GM21786 (cell line): ENCODE results near the gene LRMDA.

Source experiments
- ATAC-seq: cut with Tn5 transposase; IDR thresholded peaks from one replicate; pipeline ENCODE4 v1.9.1; 2021; ENCODE audit not compliant: unreplicated experiment

LRMDA gene

GRCh38 chr10:76002262-76002854, 570.9 kb downstream of the LRMDA start:
- ATAC-seq, result no peak

- no peak for ATAC-seq
Observed at GRCh38 chr10:76007667-76008181, 576.3 kb downstream of the LRMDA start.

- ATAC-seq, result no peak
Observed at GRCh38 chr10:76009531-76009930, 578.1 kb downstream of the LRMDA start.

GRCh38 chr10:76010703-76011102, 579.3 kb downstream of the LRMDA start:
- ATAC-seq, result no peak

GRCh38 chr10:76012716-76013327, 581.4 kb downstream of the LRMDA start:
- no peak for ATAC-seq

- no peak for ATAC-seq
Observed at GRCh38 chr10:76015245-76015644, 583.8 kb downstream of the LRMDA start.

GRCh38 chr10:76017026-76017732, 585.8 kb downstream of the LRMDA start:
- ATAC-seq, result no peak

- no peak for ATAC-seq
Observed at GRCh38 chr10:76017733-76018433, 586.5 kb downstream of the LRMDA start.

GRCh38 chr10:76020630-76021029, 589.2 kb downstream of the LRMDA start:
- ATAC-seq, result no peak

- no peak for ATAC-seq
Observed at GRCh38 chr10:76021398-76021797, 590.0 kb downstream of the LRMDA start.

- ATAC-seq, result no peak
Observed at GRCh38 chr10:76022366-76022765, 590.9 kb downstream of the LRMDA start.

GRCh38 chr10:76023007-76023406, 591.6 kb downstream of the LRMDA start:
- no peak for ATAC-seq

- ATAC-seq, result no peak
Observed at GRCh38 chr10:76024460-76025123, 593.2 kb downstream of the LRMDA start.

- ATAC-seq, result no peak
Observed at GRCh38 chr10:76025124-76025477, 593.7 kb downstream of the LRMDA start.

- ATAC-seq, result no peak
Observed at GRCh38 chr10:76026176-76026771, 594.9 kb downstream of the LRMDA start.

GRCh38 chr10:76026905-76027304, 595.5 kb downstream of the LRMDA start:
- ATAC-seq, result no peak

- no peak for ATAC-seq
Observed at GRCh38 chr10:76029782-76030181, 598.4 kb downstream of the LRMDA start.

GRCh38 chr10:76031099-76031498, 599.7 kb downstream of the LRMDA start:
- ATAC-seq, result no peak

- no peak for ATAC-seq
Observed at GRCh38 chr10:76031769-76032699, 600.6 kb downstream of the LRMDA start.

- no peak for ATAC-seq
Observed at GRCh38 chr10:76032700-76033039, 601.2 kb downstream of the LRMDA start.
